ENCODE results near the gene ZFP62.
A peak's percentile ranks its signal among the peaks of the same experiment; 100 is the strongest.

The ZFP62 gene

GRCh38 chr5:180808461-180809000, 52.5 kb downstream of the ZFP62 start:
- H3K4me3 ChIP-seq (ENCODE audit: low read depth, low read length): peak overlapping the region; percentile 80
- TF ChIP-seq, protein P1, sequence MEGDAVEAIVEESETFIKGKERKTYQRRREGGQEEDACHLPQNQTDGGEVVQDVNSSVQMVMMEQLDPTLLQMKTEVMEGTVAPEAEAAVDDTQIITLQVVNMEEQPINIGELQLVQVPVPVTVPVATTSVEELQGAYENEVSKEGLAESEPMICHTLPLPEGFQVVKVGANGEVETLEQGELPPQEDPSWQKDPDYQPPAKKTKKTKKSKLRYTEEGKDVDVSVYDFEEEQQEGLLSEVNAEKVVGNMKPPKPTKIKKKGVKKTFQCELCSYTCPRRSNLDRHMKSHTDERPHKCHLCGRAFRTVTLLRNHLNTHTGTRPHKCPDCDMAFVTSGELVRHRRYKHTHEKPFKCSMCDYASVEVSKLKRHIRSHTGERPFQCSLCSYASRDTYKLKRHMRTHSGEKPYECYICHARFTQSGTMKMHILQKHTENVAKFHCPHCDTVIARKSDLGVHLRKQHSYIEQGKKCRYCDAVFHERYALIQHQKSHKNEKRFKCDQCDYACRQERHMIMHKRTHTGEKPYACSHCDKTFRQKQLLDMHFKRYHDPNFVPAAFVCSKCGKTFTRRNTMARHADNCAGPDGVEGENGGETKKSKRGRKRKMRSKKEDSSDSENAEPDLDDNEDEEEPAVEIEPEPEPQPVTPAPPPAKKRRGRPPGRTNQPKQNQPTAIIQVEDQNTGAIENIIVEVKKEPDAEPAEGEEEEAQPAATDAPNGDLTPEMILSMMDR (IDR thresholded peaks at IDR 0.05; ENCODE audit: borderline replicate concordance, insufficient read depth, low read depth, low read length): no peak

GRCh38 chr5:180807654-180808414, 53.2 kb downstream of the ZFP62 start:
- peak overlapping the region; percentile 80 for H3K4me3 ChIP-seq (ENCODE audit: low read depth, low read length)
- TF ChIP-seq, protein P1 (IDR thresholded peaks at IDR 0.05; ENCODE audit: borderline replicate concordance, insufficient read depth, low read depth, low read length): no peak

GRCh38 chr5:180807046-180807445, 54.0 kb downstream of the ZFP62 start:
- H3K4me3 ChIP-seq (ENCODE audit: low read depth, low read length): peak overlapping the region; percentile 22
- TF ChIP-seq, protein P1 (IDR thresholded peaks at IDR 0.05; ENCODE audit: borderline replicate concordance, insufficient read depth, low read depth, low read length): no peak

GRCh38 chr5:180806351-180807011, 54.6 kb downstream of the ZFP62 start:
- peak overlapping the region; percentile 22 for H3K4me3 ChIP-seq (ENCODE audit: low read depth, low read length)
- TF ChIP-seq, protein P1 (IDR thresholded peaks at IDR 0.05; ENCODE audit: borderline replicate concordance, insufficient read depth, low read depth, low read length): no peak

GRCh38 chr5:180804129-180804618, 56.9 kb downstream of the ZFP62 start:
- TF ChIP-seq, protein P1 (IDR thresholded peaks at IDR 0.05; ENCODE audit: borderline replicate concordance, insufficient read depth, low read depth, low read length): no peak
- peak overlapping the region; percentile 94 for H3K4me3 ChIP-seq (ENCODE audit: low read depth, low read length)

DNA sequence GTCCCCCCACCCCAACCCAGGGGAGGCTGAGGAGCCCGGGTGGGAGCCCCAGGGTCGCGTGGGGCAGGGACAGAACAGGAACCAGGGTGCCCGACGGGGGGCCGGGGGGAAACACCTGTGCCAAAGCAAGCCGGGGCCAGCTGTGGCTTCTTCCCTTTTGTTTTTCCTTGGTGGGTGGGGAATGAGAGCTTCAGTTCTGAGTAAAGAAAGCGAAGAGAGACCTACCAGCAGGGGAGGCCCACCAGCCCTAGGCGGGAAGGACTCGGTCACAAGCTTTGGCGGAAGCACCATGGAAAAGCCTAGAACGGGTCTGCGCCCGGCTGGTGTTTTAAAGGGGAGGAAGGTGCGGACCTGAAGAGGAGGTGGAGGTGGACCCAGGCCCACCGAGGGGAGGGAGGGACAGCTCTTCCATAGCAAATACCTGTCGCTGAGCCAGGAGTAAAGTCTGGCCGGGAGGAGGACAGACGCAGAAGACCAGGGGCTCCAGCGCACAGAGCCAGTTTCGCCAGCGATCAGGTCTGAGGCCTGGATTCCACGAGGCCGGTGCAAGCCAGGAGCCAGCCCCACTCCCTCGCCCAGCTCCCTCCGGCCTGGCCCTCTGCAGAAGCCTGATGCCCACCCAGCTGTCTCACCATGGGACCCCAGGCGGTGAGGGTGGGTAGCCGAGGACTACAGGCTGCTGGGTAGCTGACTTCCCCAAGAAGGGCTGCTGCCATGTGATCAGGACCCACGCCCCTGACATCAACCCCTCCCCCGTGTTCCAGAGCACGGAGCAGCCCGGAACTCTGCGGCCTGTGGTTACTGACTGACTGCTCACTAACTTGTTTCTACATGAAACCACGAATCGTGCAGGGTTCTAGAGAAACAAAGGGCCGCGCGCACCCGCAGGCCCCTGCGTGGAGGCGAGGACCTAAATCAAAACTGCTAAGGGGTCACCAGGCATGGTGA, 57.6 kb downstream of the ZFP62 start:
- TF ChIP-seq, protein P1 (IDR thresholded peaks at IDR 0.05; ENCODE audit: borderline replicate concordance, insufficient read depth, low read depth, low read length): no peak
- peak overlapping the region; percentile 94 for H3K4me3 ChIP-seq (ENCODE audit: low read depth, low read length)
